ENCODE results near the gene USP43. TPM values are rescaled to one million over a fixed set of nuclear protein-coding genes. Genes with fewer than 3 reads are reported as not detected.

Gene USP43
- total RNA-seq, 3 donors from 2014 or later (not counting 1 experiment from before 2014, with no cell fraction given): 3.0 to 9.3 (median 4.2) TPM

- no peaks in the 10 kb centered on the region for H3K4me1 Mint-ChIP-seq
- no peaks in the 10 kb centered on the region for H3K27me3 ChIP-seq (ENCODE audit: control insufficient read depth, insufficient read depth, low read length)
- H3K27ac Mint-ChIP-seq: no peak overlapping the region
- no peaks in the 10 kb centered on the region for H3K36me3 Mint-ChIP-seq
- H3K4me3 ChIP-seq (ENCODE audit: low read length): no peak overlapping the region
- no peak overlapping the region for H3K27ac ChIP-seq (ENCODE audit: low read length)
- H3K4me3 Mint-ChIP-seq: no peak overlapping the region
- no peaks in the 10 kb centered on the region for H3K27me3 Mint-ChIP-seq (ENCODE audit: low read depth in 2 of 2)
- ATAC-seq: no peak
- H3K9me3 Mint-ChIP-seq: no peaks in the 10 kb centered on the region
- no peaks in the 10 kb centered on the region for H3K36me3 ChIP-seq (ENCODE audit: control insufficient read depth, insufficient read depth, low read length)
- intact Hi-C loops (cut with micrococcal nuclease): no loop called here
- DNase-seq: no peak
- H3K4me1 ChIP-seq (ENCODE audit: control insufficient read depth, insufficient read depth, low read length): no peaks in the 10 kb centered on the region
- TF ChIP-seq CTCF (IDR thresholded peaks at IDR 0.05): no peak
- H3K9me3 ChIP-seq (ENCODE audit: control insufficient read depth, insufficient read depth, low read length): no peaks in the 10 kb centered on the region
- 88% methylated on average over 6 of the region's 7 CpGs for WGBS (ENCODE audit: insufficient coverage)
Measured at GRCh38 chr17:9700136-9700535, 54.8 kb downstream of the USP43 start.

DNA sequence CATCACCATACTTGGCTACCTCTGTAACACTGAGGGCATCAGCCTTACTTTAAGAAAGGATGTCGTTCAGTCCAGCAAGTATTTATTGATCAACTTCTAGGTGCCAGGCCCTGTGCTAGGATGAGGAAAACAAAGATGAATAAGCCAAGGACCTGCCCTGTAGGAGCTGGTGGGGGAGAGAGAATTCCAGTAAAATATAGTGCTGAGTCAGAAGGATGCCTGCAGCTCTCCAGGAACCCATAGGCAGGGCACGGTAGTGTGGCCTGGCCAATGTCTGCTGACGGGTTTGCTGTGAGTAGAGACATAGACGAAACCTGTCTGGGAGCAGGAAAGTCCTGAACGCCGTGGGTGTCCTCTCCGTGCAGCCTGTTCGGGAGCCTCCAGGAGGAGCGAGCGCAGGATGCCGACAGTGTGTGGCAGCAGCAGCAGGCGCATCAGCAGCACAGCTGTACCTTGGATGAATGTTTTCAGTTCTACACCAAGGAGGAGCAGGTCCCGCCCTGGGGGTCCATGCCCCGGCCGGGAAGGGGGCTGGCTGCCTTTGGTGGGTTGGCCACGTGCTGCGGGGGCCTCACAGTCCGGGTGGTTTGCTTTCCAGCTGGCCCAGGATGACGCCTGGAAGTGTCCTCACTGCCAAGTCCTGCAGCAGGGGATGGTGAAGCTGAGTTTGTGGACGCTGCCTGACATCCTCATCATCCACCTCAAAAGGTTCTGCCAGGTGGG is 55.6 kb downstream of the USP43 start:
- ATAC-seq: no peak
- Mint-ChIP-seq H3K4me1 (no peaks in the 10 kb centered on the region), H3K27me3 (ENCODE audit: low read depth in 2 of 2) (no peaks in the 10 kb centered on the region), H3K9me3 (no peaks in the 10 kb centered on the region), H3K27ac (no peak overlapping the region), H3K36me3 (no peaks in the 10 kb centered on the region), H3K4me3 (no peak overlapping the region)
- no peaks in the 10 kb centered on the region for H3K36me3 ChIP-seq (ENCODE audit: control insufficient read depth, insufficient read depth, low read length)
- H3K27me3 ChIP-seq (ENCODE audit: control insufficient read depth, insufficient read depth, low read length): no peaks in the 10 kb centered on the region
- WGBS (ENCODE audit: insufficient coverage): 91% methylated on average over 20 of the region's 20 CpGs
- H3K4me3 ChIP-seq (ENCODE audit: low read length): no peak overlapping the region
- no peak for TF ChIP-seq CTCF (IDR thresholded peaks at IDR 0.05)
- DNase-seq: no peak
- no peaks in the 10 kb centered on the region for H3K4me1 ChIP-seq (ENCODE audit: control insufficient read depth, insufficient read depth, low read length)
- intact Hi-C loops (cut with micrococcal nuclease): no loop called here
- H3K9me3 ChIP-seq (ENCODE audit: control insufficient read depth, insufficient read depth, low read length): no peaks in the 10 kb centered on the region
- no peak overlapping the region for H3K27ac ChIP-seq (ENCODE audit: low read length)

- Histone ChIP-seq H3K27ac (ENCODE audit: low read length) (no peak overlapping the region), H3K27me3 (ENCODE audit: control insufficient read depth, insufficient read depth, low read length) (no peaks in the 10 kb centered on the region), H3K36me3 (ENCODE audit: control insufficient read depth, insufficient read depth, low read length) (no peaks in the 10 kb centered on the region), H3K9me3 (ENCODE audit: control insufficient read depth, insufficient read depth, low read length) (no peaks in the 10 kb centered on the region), H3K4me3 (ENCODE audit: low read length) (no peak overlapping the region), H3K4me1 (ENCODE audit: control insufficient read depth, insufficient read depth, low read length) (no peaks in the 10 kb centered on the region)
- Mint-ChIP-seq H3K36me3 (no peaks in the 10 kb centered on the region), H3K27ac (no peak overlapping the region), H3K4me1 (no peaks in the 10 kb centered on the region), H3K9me3 (no peaks in the 10 kb centered on the region), H3K4me3 (no peak overlapping the region), H3K27me3 (ENCODE audit: low read depth in 2 of 2) (no peaks in the 10 kb centered on the region)
- DNase-seq (no peak), ATAC-seq (no peak)
- intact Hi-C loops (cut with micrococcal nuclease): no loop called here
- TF ChIP-seq CTCF (IDR thresholded peaks at IDR 0.05): no peak
- 92% methylated on average over 9 of the region's 9 CpGs for WGBS (ENCODE audit: insufficient coverage)
Measured at GRCh38 chr17:9702482-9702881, 57.2 kb downstream of the USP43 start.
